ENCODE data around the gene ELN.

DNA sequence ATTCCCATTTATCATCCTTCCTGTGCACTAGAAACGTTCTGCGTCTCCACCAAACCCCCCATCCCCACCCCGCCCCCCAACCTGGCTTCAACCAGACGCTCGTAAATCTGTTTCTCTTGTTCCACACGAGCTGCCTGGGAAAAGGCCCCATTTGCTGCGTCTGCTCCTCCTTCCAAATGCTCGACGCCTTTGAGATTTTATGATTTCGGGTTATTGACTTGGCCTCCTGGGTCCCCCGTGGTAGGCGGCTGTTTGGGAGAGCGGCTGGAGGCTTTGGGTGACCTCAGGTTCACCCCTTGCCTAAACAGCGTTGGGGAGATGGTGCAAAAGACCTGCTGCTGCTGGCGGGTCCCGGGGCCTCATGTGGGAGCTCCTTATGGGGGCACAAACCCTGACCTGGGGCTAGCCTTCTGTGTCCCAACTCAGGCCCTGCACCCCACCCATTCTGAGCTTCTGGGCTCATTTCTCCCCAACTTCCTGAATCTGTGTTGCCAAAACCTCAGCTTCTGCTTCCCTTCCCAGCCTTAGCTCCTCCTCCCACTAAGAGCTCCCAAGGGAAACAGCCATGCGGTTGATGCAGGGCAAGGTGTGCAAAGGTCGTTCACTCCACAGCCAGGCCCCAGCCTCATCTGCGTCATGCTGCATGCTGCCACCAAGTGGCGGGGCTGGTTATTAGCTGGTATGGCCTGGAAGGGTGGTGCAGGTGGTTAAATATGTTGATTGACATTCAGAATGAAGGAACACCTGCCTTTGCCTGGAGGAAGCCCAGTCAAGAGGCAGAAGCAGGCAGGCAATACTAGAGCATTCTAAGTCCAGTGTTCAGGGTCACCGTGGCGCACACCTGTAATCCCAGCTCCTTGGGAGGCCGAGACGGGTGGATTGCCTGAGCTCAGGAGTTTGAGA, 49.1 kb upstream of the ELN start:
- TF ChIP-seq POLR2A (IDR thresholded peaks at IDR 0.05): no peak
- TF ChIP-seq, protein P1, sequence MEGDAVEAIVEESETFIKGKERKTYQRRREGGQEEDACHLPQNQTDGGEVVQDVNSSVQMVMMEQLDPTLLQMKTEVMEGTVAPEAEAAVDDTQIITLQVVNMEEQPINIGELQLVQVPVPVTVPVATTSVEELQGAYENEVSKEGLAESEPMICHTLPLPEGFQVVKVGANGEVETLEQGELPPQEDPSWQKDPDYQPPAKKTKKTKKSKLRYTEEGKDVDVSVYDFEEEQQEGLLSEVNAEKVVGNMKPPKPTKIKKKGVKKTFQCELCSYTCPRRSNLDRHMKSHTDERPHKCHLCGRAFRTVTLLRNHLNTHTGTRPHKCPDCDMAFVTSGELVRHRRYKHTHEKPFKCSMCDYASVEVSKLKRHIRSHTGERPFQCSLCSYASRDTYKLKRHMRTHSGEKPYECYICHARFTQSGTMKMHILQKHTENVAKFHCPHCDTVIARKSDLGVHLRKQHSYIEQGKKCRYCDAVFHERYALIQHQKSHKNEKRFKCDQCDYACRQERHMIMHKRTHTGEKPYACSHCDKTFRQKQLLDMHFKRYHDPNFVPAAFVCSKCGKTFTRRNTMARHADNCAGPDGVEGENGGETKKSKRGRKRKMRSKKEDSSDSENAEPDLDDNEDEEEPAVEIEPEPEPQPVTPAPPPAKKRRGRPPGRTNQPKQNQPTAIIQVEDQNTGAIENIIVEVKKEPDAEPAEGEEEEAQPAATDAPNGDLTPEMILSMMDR (IDR thresholded peaks at IDR 0.05): peak in 1 of 4 experiments; percentile 40
- no peak for TF ChIP-seq EP300 (IDR thresholded peaks at IDR 0.05)
- TF ChIP-seq POLR2AphosphoS5 (IDR thresholded peaks at IDR 0.05): no peak
